ENCODE data around the gene SPON1. TPM values are rescaled to one million over a fixed set of nuclear protein-coding genes. Genes with fewer than 3 reads are reported as not detected.

Gene SPON1
- 0.55 and 3.9 TPM in 2 replicates for total RNA-seq

GRCh38 chr11:13962562-13963168 is at the start of gene SPON1:
SPON1 (plus strand) TSS chr11:13962723; CDS start chr11:13962905, 182 bp downstream.

All from smooth muscle cell of the umbilical artery (primary cell).